CD4-positive, alpha-beta memory T cell (primary cell): ENCODE measurements around the gene RAD51D. TPM values are rescaled to one million over a fixed set of nuclear protein-coding genes. Genes with fewer than 3 reads are reported as not detected.

ENCODE experiments used
- CTCF ChIA-PET: fragments of 350-600 bp; sonication (Branson Sonifier 250); formaldehyde crosslinking; loops from one replicate; lab custom pipeline; 2021; ENCODE audit warnings: inconsistent platforms; ENCODE audit not compliant: partially characterized antibody; lab: Charles Lee
- POLR2A ChIA-PET: fragments of 350-600 bp; sonication (Branson Sonifier 250); formaldehyde crosslinking; loops from one replicate; lab custom pipeline; 2021; ENCODE audit not compliant: partially characterized antibody; lab: Charles Lee
- DNase-seq, 5 donors: peaks; one replicate each; pipeline versions ENCODE4 v3.0.0 to v3.0.0-alpha.2; 2020 to 2022; ENCODE audit warnings: mixed read lengths in 1 of 5
- H3K27ac ChIP-seq: one replicate; pipeline ENCODE4 v1.7.0; 2013; ENCODE audit warnings: low read depth, low read length
- H3K27me3 ChIP-seq: 2 replicates; pipeline ENCODE4 v1.7.0; 2013; ENCODE audit warnings: mild to moderate bottlenecking, low read length, moderate library complexity; ENCODE audit not compliant: insufficient read depth
- H3K36me3 ChIP-seq: 2 replicates; pipeline ENCODE4 v1.7.0; 2013; ENCODE audit warnings: mild to moderate bottlenecking, low read length, moderate library complexity; ENCODE audit not compliant: insufficient read depth
- H3K4me1 ChIP-seq: 2 replicates; pipeline ENCODE4 v1.7.0; 2013; ENCODE audit warnings: mild to moderate bottlenecking, low read length, moderate library complexity; ENCODE audit not compliant: insufficient read depth
- H3K4me3 ChIP-seq, 2 donors: one replicate each; pipeline ENCODE4 v1.7.0; 2013; ENCODE audit warnings: low read length in 2 of 2, mild to moderate bottlenecking in 1 of 2
- H3K9me3 ChIP-seq, 2 donors: one replicate each; pipeline ENCODE4 v1.7.0; 2013; ENCODE audit warnings: low read length in 2 of 2, control low read depth in 1 of 2; ENCODE audit not compliant: control insufficient read depth in 1 of 2
- H3K27ac Mint-ChIP-seq, 7 donors: one replicate each; pipeline ENCODE4 v1.8.0; 2020 to 2021; ENCODE audit warnings: mixed read lengths in 7 of 7, mild to moderate bottlenecking in 6 of 7, inconsistent platforms in 3 of 7, moderate library complexity in 3 of 7
- H3K27me3 Mint-ChIP-seq, 2 donors: one replicate each; pipeline ENCODE4 v1.8.0; 2020 to 2021; ENCODE audit warnings: mixed read lengths in 2 of 2
- H3K36me3 Mint-ChIP-seq, 2 donors: one replicate each; pipeline ENCODE4 v1.8.0; 2020 to 2021; ENCODE audit warnings: mixed read lengths in 2 of 2, inconsistent platforms in 1 of 2, mild to moderate bottlenecking in 1 of 2
- H3K4me1 Mint-ChIP-seq, 4 donors: one replicate each; pipeline ENCODE4 v1.8.0; 2020 to 2021; ENCODE audit warnings: mixed read lengths in 4 of 4, mild to moderate bottlenecking in 1 of 4
- H3K4me3 Mint-ChIP-seq, 8 donors: one replicate each; pipeline ENCODE4 v1.8.0; 2020 to 2021; ENCODE audit warnings: mixed read lengths in 8 of 8, mild to moderate bottlenecking in 7 of 8, moderate library complexity in 6 of 8, inconsistent platforms in 3 of 8
- H3K9me3 Mint-ChIP-seq, 8 donors: one replicate each; pipeline ENCODE4 v1.8.0; 2020 to 2021; ENCODE audit warnings: mixed read lengths in 8 of 8, mild to moderate bottlenecking in 5 of 8, inconsistent platforms in 3 of 8, moderate library complexity in 1 of 8
- intact Hi-C: fragments of 100-400 bp; cut with micrococcal nuclease; formaldehyde crosslinking; loops from one replicate; pipeline ENCODE4 v1.15.1; 2023
- polyA plus RNA-seq, 2 donors: library from polyadenylated mRNA; unstranded; fragments of 300-500 nt; fragmentation: Illumina TruSeq; gene quantifications; one replicate each; pipeline ENCODE4 v1.2.3, GENCODE V29; 2021
- total RNA-seq, 2 experiments: library from RNA; stranded (reverse); gene quantifications; one replicate each; pipeline ENCODE4 v1.2.3, GENCODE V29; 2021

The RAD51D gene
- total and polyA plus RNA-seq, 4 experiments from 2014 or later = 6.1 to 29.2 (median 16.7) TPM

GRCh38 chr17:35073991-35074627 is 45.6 kb downstream of the RAD51D start:
- Mint-ChIP-seq H3K36me3 (peaks cover 3 to 8% of the 10 kb centered on the region in 2 donors), H3K27me3 (no peaks in the 10 kb centered on the region), H3K4me1 (peaks cover 51 to 75% (median 63%) of the 10 kb centered on the region in 4 donors), H3K9me3 (no peaks in the 10 kb centered on the region), H3K27ac (peak overlapping the region; percentile 43 to 88 (median 78)), H3K4me3 (peak overlapping the region; percentile 4 to 79 (median 62))
- no peak overlapping the region for H3K4me3 ChIP-seq
- intact Hi-C loops = loop anchor here (1.0 kb wide), 2 partner anchors 11 to 14 kb away; partner anchors contain the start of gene RFFL
- H3K36me3 ChIP-seq = no peaks in the 10 kb centered on the region
- POLR2A ChIA-PET = interaction anchor here (0.8 to 3.4 kb wide), 7 partner anchors 8 to 93 kb away, joined by 3 to 19 read pairs (median 7); partner anchors contain the start of gene RFFL
- no peaks in the 10 kb centered on the region for H3K9me3 ChIP-seq
- H3K27ac ChIP-seq = peak overlapping the region; percentile 24
- peaks cover 66% of the 10 kb centered on the region for H3K4me1 ChIP-seq
- DNase-seq = peak in 4 of 5 donors; percentile 30 to 46 (median 35)
- H3K27me3 ChIP-seq = no peaks in the 10 kb centered on the region
- CTCF ChIA-PET = interaction anchor here (0.7 to 4.1 kb wide), 4 partner anchors 10 to 72 kb away, joined by 3 to 22 read pairs (median 3); partner anchors contain the start of gene RFFL

GRCh38 chr17:35073183-35073790 is 46.4 kb downstream of the RAD51D start:
- peaks cover 9 to 11% of the 10 kb centered on the region in 2 donors for H3K36me3 Mint-ChIP-seq
- Histone ChIP-seq H3K27ac (peak overlapping the region; percentile 24), H3K4me3 (no peak overlapping the region), H3K9me3 (no peaks in the 10 kb centered on the region), H3K36me3 (no peaks in the 10 kb centered on the region), H3K27me3 (no peaks in the 10 kb centered on the region), H3K4me1 (peaks cover 72% of the 10 kb centered on the region)
- intact Hi-C loops = loop anchor here (1.0 kb wide), 1 partner anchor 10 kb away; the partner anchor contains the start of gene RFFL
- peak; percentile 43 to 55 (median 50) for DNase-seq
- H3K9me3 Mint-ChIP-seq = no peaks in the 10 kb centered on the region
- H3K4me1 Mint-ChIP-seq = peaks cover 52 to 82% (median 67%) of the 10 kb centered on the region in 4 donors
- H3K27me3 Mint-ChIP-seq = no peaks in the 10 kb centered on the region
- CTCF ChIA-PET = interaction anchor here (0.7 to 4.1 kb wide), 7 partner anchors 9 to 72 kb away, joined by 3 to 22 read pairs (median 3); partner anchors contain the start of gene RFFL
- POLR2A ChIA-PET = interaction anchor here (0.8 to 3.4 kb wide), 10 partner anchors 9 to 93 kb away, joined by 3 to 19 read pairs (median 6); partner anchors contain the start of gene RFFL
- H3K4me3 Mint-ChIP-seq = peak overlapping the region in 7 of 8 donors; percentile 41 to 79 (median 64)
- peak overlapping the region; percentile 56 to 88 (median 78) for H3K27ac Mint-ChIP-seq

GRCh38 chr17:35069311-35069710 is 50.3 kb downstream of the RAD51D start:
- ChIA-PET POLR2A (interaction anchor here (0.9 to 3.4 kb wide), 3 partner anchors 19 to 71 kb away, joined by 3 to 14 read pairs (median 4); no protein-coding TSS in a partner anchor), CTCF (interaction anchor here (1.0 to 1.2 kb wide), 2 partner anchors 13 to 16 kb away, joined by 3 to 4 read pairs; no protein-coding TSS in a partner anchor)
- H3K4me1 Mint-ChIP-seq = peaks cover 38 to 78% (median 60%) of the 10 kb centered on the region in 4 donors
- no peaks in the 10 kb centered on the region for H3K36me3 ChIP-seq
- H3K27ac ChIP-seq = no peak overlapping the region
- peaks cover 57% of the 10 kb centered on the region for H3K4me1 ChIP-seq
- no peak overlapping the region for H3K4me3 Mint-ChIP-seq
- peaks cover 10 to 14% of the 10 kb centered on the region in 2 donors for H3K36me3 Mint-ChIP-seq
- peak overlapping the region in 4 of 7 donors; percentile 1 to 61 (median 9) for H3K27ac Mint-ChIP-seq
- no peaks in the 10 kb centered on the region for H3K9me3 Mint-ChIP-seq
- no peaks in the 10 kb centered on the region for H3K9me3 ChIP-seq
- H3K27me3 ChIP-seq = no peaks in the 10 kb centered on the region
- intact Hi-C loops = no loop called here
- H3K27me3 Mint-ChIP-seq = no peaks in the 10 kb centered on the region
- H3K4me3 ChIP-seq = no peak overlapping the region
- no peak for DNase-seq

- Mint-ChIP-seq H3K27ac (no peak overlapping the region), H3K9me3 (no peaks in the 10 kb centered on the region), H3K36me3 (peaks cover 14% of the 10 kb centered on the region in 2 donors), H3K4me1 (peaks cover 39 to 78% (median 60%) of the 10 kb centered on the region in 4 donors), H3K27me3 (no peaks in the 10 kb centered on the region), H3K4me3 (no peak overlapping the region)
- Histone ChIP-seq H3K27me3 (no peaks in the 10 kb centered on the region), H3K4me3 (no peak overlapping the region), H3K9me3 (no peaks in the 10 kb centered on the region), H3K4me1 (peaks cover 56% of the 10 kb centered on the region), H3K36me3 (no peaks in the 10 kb centered on the region), H3K27ac (no peak overlapping the region)
- intact Hi-C loops = no loop called here
- CTCF ChIA-PET = no interaction called here
- DNase-seq = no peak
- POLR2A ChIA-PET = interaction anchor here (0.9 to 3.4 kb wide), 3 partner anchors 18 to 70 kb away, joined by 3 to 14 read pairs (median 4); no protein-coding TSS in a partner anchor
Observed at GRCh38 chr17:35068249-35068648, 51.4 kb downstream of the RAD51D start.

DNA sequence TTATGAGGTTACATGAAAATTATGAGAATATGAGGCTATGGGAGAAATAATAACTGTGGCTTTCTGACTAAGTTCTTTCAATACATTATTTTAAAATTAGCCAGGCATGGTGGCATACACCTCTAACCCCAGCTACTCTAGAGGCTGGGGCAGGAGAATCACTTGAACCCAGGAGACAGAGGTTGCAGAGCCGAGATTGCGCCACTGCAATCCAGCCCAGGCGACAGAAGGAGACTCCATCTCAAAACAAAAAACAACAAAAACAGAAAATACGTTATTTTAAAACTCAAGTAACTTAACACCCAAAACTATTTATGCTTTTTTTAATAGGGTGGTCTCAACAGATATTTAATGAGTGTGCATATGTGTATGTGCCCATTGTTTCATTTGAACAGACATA is 53.8 kb downstream of the RAD51D start:
- Histone ChIP-seq H3K4me3 (no peak overlapping the region), H3K27me3 (no peaks in the 10 kb centered on the region), H3K27ac (no peak overlapping the region), H3K36me3 (no peaks in the 10 kb centered on the region), H3K4me1 (peaks cover 51% of the 10 kb centered on the region), H3K9me3 (no peaks in the 10 kb centered on the region)
- Mint-ChIP-seq H3K4me3 (no peak overlapping the region), H3K27ac (peak overlapping the region in 2 of 7 donors; percentile 4 to 24), H3K27me3 (no peaks in the 10 kb centered on the region), H3K9me3 (no peaks in the 10 kb centered on the region), H3K36me3 (peaks cover 18 to 20% of the 10 kb centered on the region in 2 donors), H3K4me1 (peaks cover 34 to 78% (median 60%) of the 10 kb centered on the region in 4 donors)
- intact Hi-C loops = no loop called here
- DNase-seq = no peak
- POLR2A ChIA-PET = interaction anchor here (0.9 to 7.4 kb wide), 5 partner anchors 17 to 68 kb away, joined by 3 to 179 read pairs (median 34); no protein-coding TSS in a partner anchor
- CTCF ChIA-PET = interaction anchor here (1.2 to 4.5 kb wide), 6 partner anchors 12 to 67 kb away, joined by 4 to 115 read pairs (median 43); partner anchors contain the start of gene RAD51D

DNA sequence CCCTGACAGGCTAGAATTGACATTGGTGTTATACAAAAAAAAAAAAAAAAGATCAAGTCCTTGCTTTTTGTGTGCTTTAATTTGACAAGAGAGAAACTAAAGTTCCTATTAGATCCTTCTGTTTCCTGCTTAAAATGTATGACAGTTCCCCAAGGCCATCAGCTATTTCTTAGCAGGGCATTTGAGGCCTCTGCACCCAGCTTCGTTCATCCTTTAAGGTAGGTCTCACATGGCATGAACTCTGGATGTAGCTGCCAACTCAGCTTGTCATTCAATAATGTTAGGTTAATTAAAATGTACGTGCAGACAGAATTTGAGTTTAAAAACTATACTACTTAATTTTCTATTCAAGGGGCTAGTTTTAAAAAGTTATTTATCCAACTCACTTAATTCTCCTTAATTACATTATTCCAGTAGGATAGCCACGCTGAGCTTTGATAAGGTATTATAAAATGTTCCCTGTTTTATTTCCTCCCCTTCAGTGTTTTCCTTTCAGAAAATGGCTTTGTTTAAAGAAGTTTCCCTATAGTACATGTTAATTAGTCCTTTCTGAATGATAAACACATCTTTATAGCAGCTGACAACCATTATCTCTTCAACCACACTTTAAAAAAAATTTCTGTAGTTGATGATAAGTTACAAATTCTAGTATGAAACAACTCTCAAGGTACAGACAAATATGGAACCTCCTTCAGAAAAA is 55.0 kb downstream of the RAD51D start:
- Mint-ChIP-seq H3K4me1 (peaks cover 39 to 80% (median 60%) of the 10 kb centered on the region in 4 donors), H3K27ac (peak overlapping the region; percentile 92 to 96 (median 94)), H3K36me3 (peaks cover 25 to 29% of the 10 kb centered on the region in 2 donors), H3K9me3 (no peaks in the 10 kb centered on the region), H3K4me3 (peak overlapping the region in 1 of 8 donors; percentile 81), H3K27me3 (no peaks in the 10 kb centered on the region)
- intact Hi-C loops = no loop called here
- Histone ChIP-seq H3K36me3 (no peaks in the 10 kb centered on the region), H3K27me3 (no peaks in the 10 kb centered on the region), H3K4me3 (no peak overlapping the region), H3K9me3 (no peaks in the 10 kb centered on the region), H3K4me1 (peaks cover 57% of the 10 kb centered on the region), H3K27ac (peak overlapping the region; percentile 62)
- ChIA-PET CTCF (interaction anchor here (0.6 to 4.5 kb wide), 30 partner anchors 9 to 699 kb away, joined by 3 to 115 read pairs (median 8); partner anchors contain the start of genes NLE1 and RAD51D), POLR2A (interaction anchor here (0.8 to 7.4 kb wide), 17 partner anchors 8 to 103 kb away, joined by 4 to 179 read pairs (median 10); partner anchors contain the start of genes CCT6B and ZNF830)
- no peak for DNase-seq
